Measurements from ENCODE around the gene PRPF40A. TPM values are rescaled to one million over a fixed set of nuclear protein-coding genes. Genes with fewer than 3 reads are reported as not detected.

The PRPF40A gene
- total RNA-seq, 2 experiments from 2014 or later: 109 to 113 TPM

DNA sequence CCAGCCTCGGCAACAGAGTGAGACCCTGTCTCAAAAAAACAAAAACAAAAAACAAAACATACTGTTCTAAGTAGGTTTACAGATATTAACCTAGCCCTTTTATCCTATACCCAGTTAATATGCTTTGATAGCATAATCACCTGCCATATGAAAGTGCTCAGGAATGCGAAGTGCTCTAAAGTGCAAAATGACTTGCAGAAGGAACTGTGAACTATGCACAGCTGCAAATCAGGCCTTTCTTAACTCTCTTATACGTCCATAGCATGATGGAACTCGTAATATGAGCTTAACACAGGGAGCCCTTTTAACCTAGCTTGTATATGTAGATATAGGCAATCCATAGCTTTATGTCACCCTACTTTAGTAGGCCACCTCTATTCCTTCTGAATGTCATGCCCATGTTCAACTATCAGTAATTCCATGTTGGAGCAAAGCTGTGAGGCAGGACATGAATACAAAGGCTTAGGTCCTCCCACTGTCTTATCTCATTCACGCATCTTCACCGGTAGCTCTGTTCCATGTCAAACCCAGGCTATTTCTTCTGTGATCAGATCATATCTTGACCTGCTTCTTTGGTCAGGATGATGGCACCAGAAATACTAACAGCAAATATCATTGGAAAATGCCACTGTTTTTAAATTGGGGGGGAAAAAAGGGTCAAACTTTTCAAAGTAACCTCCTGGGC is 72.9 kb downstream of the PRPF40A start:
- Mint-ChIP-seq H3K4me3 (no peak overlapping the region), H3K36me3 (ENCODE audit: low read depth) (peaks cover 8% of the 10 kb centered on the region), H3K27me3 (no peaks in the 10 kb centered on the region), H3K9me3 (no peaks in the 10 kb centered on the region), H3K27ac (no peak overlapping the region), H3K4me1 (no peaks in the 10 kb centered on the region)
- POLR2A ChIA-PET: interaction anchor here (0.8 to 0.9 kb wide), 2 partner anchors 8 to 477 kb away, joined by 3 to 4 read pairs; no protein-coding TSS in a partner anchor
- no peak for DNase-seq
- CTCF ChIA-PET: interaction anchor here (5.5 kb wide), 1 partner anchor 9 kb away, joined by 23 read pairs; no protein-coding TSS in a partner anchor

GRCh38 chr2:152638590-152638989 is 78.7 kb downstream of the PRPF40A start:
- DNase-seq: no peak
- Mint-ChIP-seq H3K27ac (no peak overlapping the region), H3K27me3 (peaks cover 1% of the 10 kb centered on the region), H3K4me1 (no peaks in the 10 kb centered on the region), H3K4me3 (no peak overlapping the region), H3K9me3 (no peaks in the 10 kb centered on the region), H3K36me3 (ENCODE audit: low read depth) (no peaks in the 10 kb centered on the region)
- POLR2A ChIA-PET: no interaction called here
- CTCF ChIA-PET: interaction anchor here (1.7 kb wide), 2 partner anchors 9 to 463 kb away, joined by 4 to 8 read pairs; partner anchors contain the start of gene STAM2

GRCh38 chr2:152638056-152638455 is 79.2 kb downstream of the PRPF40A start:
- H3K36me3 Mint-ChIP-seq (ENCODE audit: low read depth): no peaks in the 10 kb centered on the region
- DNase-seq: no peak
- H3K27me3 Mint-ChIP-seq: peaks cover 1% of the 10 kb centered on the region
- ChIA-PET POLR2A (no interaction called here), CTCF (interaction anchor here (1.7 kb wide), 2 partner anchors 9 to 463 kb away, joined by 4 to 8 read pairs; partner anchors contain the start of gene STAM2)
- no peaks in the 10 kb centered on the region for H3K9me3 Mint-ChIP-seq
- no peak overlapping the region for H3K4me3 Mint-ChIP-seq
- H3K27ac Mint-ChIP-seq: no peak overlapping the region
- no peaks in the 10 kb centered on the region for H3K4me1 Mint-ChIP-seq

GRCh38 chr2:152637251-152637650 is 80.0 kb downstream of the PRPF40A start:
- CTCF ChIA-PET: no interaction called here
- POLR2A ChIA-PET: no interaction called here

DNA sequence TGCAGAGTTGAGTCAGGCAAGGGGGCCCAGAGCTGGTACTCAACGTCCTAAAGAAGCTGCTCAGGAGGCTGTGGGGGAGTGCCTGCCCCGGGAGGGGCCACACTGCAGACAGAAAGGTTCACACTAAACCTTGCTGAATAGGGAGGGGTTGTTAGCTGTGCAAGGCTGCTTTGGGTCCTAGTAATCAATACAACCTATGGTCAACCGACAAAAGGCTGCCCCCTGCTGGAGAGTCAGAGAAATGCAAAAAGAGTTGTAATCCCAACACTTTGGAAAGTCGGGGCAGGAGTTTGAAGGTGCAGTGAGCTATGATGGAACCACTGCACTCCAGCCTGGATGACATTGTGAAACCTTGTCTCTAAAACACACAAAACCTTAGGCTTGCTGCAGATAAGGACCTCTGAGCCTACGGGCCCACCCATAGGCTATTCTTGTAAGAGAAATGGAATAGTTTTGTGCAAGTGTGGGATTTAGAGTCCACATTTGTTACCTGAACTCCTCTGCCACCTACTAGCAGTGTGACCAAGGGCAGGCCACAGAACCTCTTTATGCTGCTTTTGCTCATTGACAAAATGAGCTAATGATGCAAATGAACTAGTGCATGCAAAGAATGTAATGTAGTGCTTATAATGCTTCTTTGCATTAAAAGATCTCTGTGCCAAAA is 81.5 kb downstream of the PRPF40A start:
- POLR2A ChIA-PET: interaction anchor here (1.2 to 2.1 kb wide), 4 partner anchors 8 to 460 kb away, joined by 3 to 8 read pairs (median 4); partner anchors contain the start of genes PRPF40A and STAM2
- no peak overlapping the region for H3K27ac Mint-ChIP-seq
- DNase-seq: peak; percentile 68
- H3K4me3 Mint-ChIP-seq: no peak overlapping the region
- no peaks in the 10 kb centered on the region for H3K4me1 Mint-ChIP-seq
- no peaks in the 10 kb centered on the region for H3K36me3 Mint-ChIP-seq (ENCODE audit: low read depth)
- no peaks in the 10 kb centered on the region for H3K9me3 Mint-ChIP-seq
- CTCF ChIA-PET: interaction anchor here (0.8 to 5.6 kb wide), 25 partner anchors 9 to 610 kb away, joined by 3 to 58 read pairs (median 6); partner anchors contain the start of genes PRPF40A and STAM2
- peaks cover 1% of the 10 kb centered on the region for H3K27me3 Mint-ChIP-seq

More at GRCh38 chr2:152637251-152637650, 80.0 kb downstream of the PRPF40A start:
- Mint-ChIP-seq H3K27me3 (peaks cover 1% of the 10 kb centered on the region), H3K36me3 (ENCODE audit: low read depth) (no peaks in the 10 kb centered on the region), H3K4me1 (no peaks in the 10 kb centered on the region), H3K4me3 (no peak overlapping the region), H3K27ac (no peak overlapping the region), H3K9me3 (no peaks in the 10 kb centered on the region)
- DNase-seq: no peak

GRCh38 chr2:152632736-152633135 is 84.5 kb downstream of the PRPF40A start:
- peaks cover 3% of the 10 kb centered on the region for H3K27me3 Mint-ChIP-seq
- POLR2A ChIA-PET: no interaction called here
- H3K4me3 Mint-ChIP-seq: no peak overlapping the region
- no peaks in the 10 kb centered on the region for H3K9me3 Mint-ChIP-seq
- H3K36me3 Mint-ChIP-seq (ENCODE audit: low read depth): no peaks in the 10 kb centered on the region
- H3K27ac Mint-ChIP-seq: no peak overlapping the region
- CTCF ChIA-PET: interaction anchor here (5.6 kb wide), 1 partner anchor 456 kb away, joined by 58 read pairs; the partner anchor contains the start of gene STAM2
- H3K4me1 Mint-ChIP-seq: peaks cover 11% of the 10 kb centered on the region
- DNase-seq: no peak

GRCh38 chr2:152630466-152630865 is 86.8 kb downstream of the PRPF40A start:
- Mint-ChIP-seq H3K4me3 (no peak overlapping the region), H3K27me3 (peaks cover 4% of the 10 kb centered on the region)
- CTCF ChIA-PET: interaction anchor here (0.6 to 1.0 kb wide), 4 partner anchors 9 to 847 kb away, joined by 3 to 4 read pairs (median 3); partner anchors contain the start of gene STAM2

GRCh38 chr2:152629202-152629601 is 88.1 kb downstream of the PRPF40A start:
- CTCF ChIA-PET: no interaction called here
- Mint-ChIP-seq H3K9me3 (no peaks in the 10 kb centered on the region), H3K36me3 (ENCODE audit: low read depth) (no peaks in the 10 kb centered on the region), H3K27ac (no peak overlapping the region), H3K4me3 (no peak overlapping the region), H3K27me3 (peaks cover 6% of the 10 kb centered on the region), H3K4me1 (peaks cover 13% of the 10 kb centered on the region)
- DNase-seq: no peak
- POLR2A ChIA-PET: no interaction called here

More at GRCh38 chr2:152630466-152630865, 86.8 kb downstream of the PRPF40A start:
- H3K27ac Mint-ChIP-seq: no peak overlapping the region
- POLR2A ChIA-PET: no interaction called here
- H3K36me3 Mint-ChIP-seq (ENCODE audit: low read depth): no peaks in the 10 kb centered on the region
- H3K9me3 Mint-ChIP-seq: no peaks in the 10 kb centered on the region
- H3K4me1 Mint-ChIP-seq: peaks cover 11% of the 10 kb centered on the region
- DNase-seq: no peak

GRCh38 chr2:152627351-152627957 is 89.8 kb downstream of the PRPF40A start:
- Mint-ChIP-seq H3K27ac (no peak overlapping the region), H3K27me3 (peaks cover 6% of the 10 kb centered on the region), H3K9me3 (no peaks in the 10 kb centered on the region), H3K36me3 (ENCODE audit: low read depth) (no peaks in the 10 kb centered on the region), H3K4me1 (peaks cover 13% of the 10 kb centered on the region), H3K4me3 (no peak overlapping the region)
- POLR2A ChIA-PET: no interaction called here
- DNase-seq: no peak
- CTCF ChIA-PET: interaction anchor here (0.6 to 2.5 kb wide), 4 partner anchors 8 to 460 kb away, joined by 3 to 14 read pairs (median 4); no protein-coding TSS in a partner anchor

- Mint-ChIP-seq H3K4me1 (peaks cover 13% of the 10 kb centered on the region), H3K9me3 (no peaks in the 10 kb centered on the region), H3K27me3 (peaks cover 6% of the 10 kb centered on the region), H3K36me3 (ENCODE audit: low read depth) (no peaks in the 10 kb centered on the region), H3K27ac (no peak overlapping the region), H3K4me3 (no peak overlapping the region)
- CTCF ChIA-PET: interaction anchor here (1.4 to 2.5 kb wide), 2 partner anchors 9 to 451 kb away, joined by 4 to 14 read pairs; no protein-coding TSS in a partner anchor
- DNase-seq: no peak
- POLR2A ChIA-PET: no interaction called here
Observed at GRCh38 chr2:152626911-152627339, 90.3 kb downstream of the PRPF40A start.

DNA sequence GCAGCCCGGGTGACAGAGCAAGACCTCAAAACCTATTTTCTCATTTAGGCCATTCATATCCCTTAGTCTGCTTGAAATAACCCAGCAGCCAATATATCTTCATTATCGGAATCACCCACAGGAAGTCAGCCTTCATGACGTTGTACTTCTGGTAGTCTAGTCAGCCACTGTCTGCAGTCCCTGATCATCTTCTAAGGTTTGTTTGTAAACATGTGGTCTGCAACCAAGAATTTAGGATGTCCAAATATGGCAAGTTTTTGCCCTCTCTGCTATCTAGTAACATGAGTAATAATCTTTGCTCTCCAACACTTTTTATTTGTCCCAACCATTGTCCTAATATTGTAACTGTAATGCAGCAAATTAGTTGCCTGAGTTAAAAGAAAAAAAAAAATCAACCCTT is 92.5 kb downstream of the PRPF40A start:
- H3K27ac Mint-ChIP-seq: no peak overlapping the region

GRCh38 chr2:152623775-152624174 is 93.5 kb downstream of the PRPF40A start:
- Mint-ChIP-seq H3K27ac (no peak overlapping the region), H3K27me3 (peaks cover 4% of the 10 kb centered on the region), H3K4me1 (peaks cover 2% of the 10 kb centered on the region), H3K4me3 (no peak overlapping the region), H3K36me3 (ENCODE audit: low read depth) (no peaks in the 10 kb centered on the region), H3K9me3 (no peaks in the 10 kb centered on the region)
- POLR2A ChIA-PET: no interaction called here
- CTCF ChIA-PET: no interaction called here
- DNase-seq: no peak

More for the DNA sequence above, 92.5 kb downstream of the PRPF40A start:
- Mint-ChIP-seq H3K27me3 (peaks cover 6% of the 10 kb centered on the region), H3K9me3 (no peaks in the 10 kb centered on the region), H3K36me3 (ENCODE audit: low read depth) (no peaks in the 10 kb centered on the region), H3K4me3 (no peak overlapping the region), H3K4me1 (peaks cover 12% of the 10 kb centered on the region)
- ChIA-PET CTCF (interaction anchor here (1.1 kb wide), 1 partner anchor 10 kb away, joined by 8 read pairs; no protein-coding TSS in a partner anchor), POLR2A (no interaction called here)
- DNase-seq: no peak

Data from activated CD4-positive, alpha-beta memory T cell treated with anti-CD3 and anti-CD28 coated beads, Interleukin-2, amount 10 ng/mL, durations not matched to agents 7 days and 5 days (primary cell).